Fibroblast of skin of back (primary cell): ENCODE data around the gene PLCD3.

ENCODE experiments used
- DNase-seq: peaks from one replicate; pipeline ENCODE4 v3.0.0-alpha.2; 2013

Gene PLCD3

GRCh38 chr17:45101883-45102811, 30.2 kb downstream of the PLCD3 start:
- DNase-seq, result no peak

- DNase-seq, result no peak
Measured at GRCh38 chr17:45101546-45101882, 30.8 kb downstream of the PLCD3 start.

- DNase-seq, result peak; percentile 74
Measured at GRCh38 chr17:45098869-45099616, 33.3 kb downstream of the PLCD3 start.

GRCh38 chr17:45098081-45098868, 34.0 kb downstream of the PLCD3 start:
- DNase-seq, result no peak

GRCh38 chr17:45096926-45097325, 35.4 kb downstream of the PLCD3 start:
- no peak for DNase-seq

- DNase-seq, result peak; percentile 48
Measured at GRCh38 chr17:45096141-45096540, 36.2 kb downstream of the PLCD3 start.

- no peak for DNase-seq
Measured at GRCh38 chr17:45093444-45094110, 38.7 kb downstream of the PLCD3 start.

GRCh38 chr17:45092911-45093430, 39.3 kb downstream of the PLCD3 start:
- DNase-seq, result peak; percentile 99

GRCh38 chr17:45091778-45092425, 40.4 kb downstream of the PLCD3 start:
- DNase-seq, result peak; percentile 37

GRCh38 chr17:45090711-45091110, 41.6 kb downstream of the PLCD3 start:
- peak; percentile 79 for DNase-seq

GRCh38 chr17:45088741-45089140, 43.6 kb downstream of the PLCD3 start:
- no peak for DNase-seq

- DNase-seq, result no peak
Measured at GRCh38 chr17:45087978-45088377, 44.3 kb downstream of the PLCD3 start.

- peak; percentile 85 for DNase-seq
Measured at GRCh38 chr17:45087504-45087975, 44.8 kb downstream of the PLCD3 start.

GRCh38 chr17:45086865-45087503, 45.3 kb downstream of the PLCD3 start:
- DNase-seq, result no peak

GRCh38 chr17:45086391-45086790, 45.9 kb downstream of the PLCD3 start:
- no peak for DNase-seq

GRCh38 chr17:45081047-45081703, 51.1 kb downstream of the PLCD3 start:
- no peak for DNase-seq

GRCh38 chr17:45077643-45078042, 54.7 kb downstream of the PLCD3 start:
- no peak for DNase-seq

GRCh38 chr17:45073414-45074070, 58.8 kb downstream of the PLCD3 start:
- peak; percentile 87 for DNase-seq

- DNase-seq, result no peak
Measured at GRCh38 chr17:45070809-45071208, 61.5 kb downstream of the PLCD3 start.

- DNase-seq, result no peak
Measured at GRCh38 chr17:45070001-45070400, 62.3 kb downstream of the PLCD3 start.
